ENCODE results near the gene HSFX2.

HSFX2 gene

GRCh38 chrX:149571770-149572169 is 23.3 kb downstream of the HSFX2 start:
- Histone ChIP-seq H3K9me3 (ENCODE audit: insufficient read depth, low read length) (no peaks in the 10 kb centered on the region), H3K27me3 (ENCODE audit: low read depth, low read length) (no peaks in the 10 kb centered on the region), H3K27ac (ENCODE audit: low read length) (no peak overlapping the region), H4K20me1 (ENCODE audit: insufficient read depth, low read length) (no peaks in the 10 kb centered on the region), H3K36me3 (replicated peaks; ENCODE audit: low read depth, low read length) (no peaks in the 10 kb centered on the region), H3K4me3 (ENCODE audit: low read length) (no peak overlapping the region), H3K4me2 (ENCODE audit: low read length) (no peak overlapping the region), H3K4me1 (ENCODE audit: low read length) (peaks cover 8% of the 10 kb centered on the region), H3K9ac (ENCODE audit: low read length) (no peak overlapping the region), H3K79me2 (ENCODE audit: low read length) (no peaks in the 10 kb centered on the region), H2AFZ (ENCODE audit: low read depth, low read length) (no peak overlapping the region)
- no peak for TF ChIP-seq EZH2phosphoT487 (IDR thresholded peaks at IDR 0.05; ENCODE audit: low read depth)
- no peak for TF ChIP-seq CTCF (IDR thresholded peaks at IDR 0.05; ENCODE audit: low read depth, low read length)

- H3K79me2 ChIP-seq (ENCODE audit: low read length) = no peaks in the 10 kb centered on the region
- no peak overlapping the region for H3K4me2 ChIP-seq (ENCODE audit: low read length)
- no peaks in the 10 kb centered on the region for H4K20me1 ChIP-seq (ENCODE audit: insufficient read depth, low read length)
- H3K9me3 ChIP-seq (ENCODE audit: insufficient read depth, low read length) = no peaks in the 10 kb centered on the region
- H3K36me3 ChIP-seq (replicated peaks; ENCODE audit: low read depth, low read length) = no peaks in the 10 kb centered on the region
- H3K4me1 ChIP-seq (ENCODE audit: low read length) = peaks cover 8% of the 10 kb centered on the region
- TF ChIP-seq EZH2phosphoT487 (IDR thresholded peaks at IDR 0.05; ENCODE audit: low read depth) (no peak), CTCF (IDR thresholded peaks at IDR 0.05; ENCODE audit: low read depth, low read length) (no peak)
- no peak overlapping the region for H3K9ac ChIP-seq (ENCODE audit: low read length)
- H3K27me3 ChIP-seq (ENCODE audit: low read depth, low read length) = no peaks in the 10 kb centered on the region
- no peak overlapping the region for H2AFZ ChIP-seq (ENCODE audit: low read depth, low read length)
- H3K4me3 ChIP-seq (ENCODE audit: low read length) = no peak overlapping the region
- H3K27ac ChIP-seq (ENCODE audit: low read length) = no peak overlapping the region
Measured at GRCh38 chrX:149570668-149571067, 24.4 kb downstream of the HSFX2 start.

GRCh38 chrX:149569770-149570169 is 25.3 kb downstream of the HSFX2 start:
- Histone ChIP-seq H3K4me1 (ENCODE audit: low read length) (peaks cover 8% of the 10 kb centered on the region), H3K9ac (ENCODE audit: low read length) (no peak overlapping the region)
- TF ChIP-seq CTCF (IDR thresholded peaks at IDR 0.05; ENCODE audit: low read depth, low read length) (no peak), EZH2phosphoT487 (IDR thresholded peaks at IDR 0.05; ENCODE audit: low read depth) (no peak)

GRCh38 chrX:149568701-149569296 is 26.3 kb downstream of the HSFX2 start:
- TF ChIP-seq EZH2phosphoT487 (IDR thresholded peaks at IDR 0.05; ENCODE audit: low read depth) (no peak), CTCF (IDR thresholded peaks at IDR 0.05; ENCODE audit: low read depth, low read length) (no peak)

More at GRCh38 chrX:149569770-149570169, 25.3 kb downstream of the HSFX2 start:
- Histone ChIP-seq H2AFZ (ENCODE audit: low read depth, low read length) (no peak overlapping the region), H3K79me2 (ENCODE audit: low read length) (no peaks in the 10 kb centered on the region), H3K36me3 (replicated peaks; ENCODE audit: low read depth, low read length) (no peaks in the 10 kb centered on the region), H3K4me3 (ENCODE audit: low read length) (no peak overlapping the region), H3K27ac (ENCODE audit: low read length) (no peak overlapping the region), H4K20me1 (ENCODE audit: insufficient read depth, low read length) (no peaks in the 10 kb centered on the region), H3K9me3 (ENCODE audit: insufficient read depth, low read length) (no peaks in the 10 kb centered on the region), H3K4me2 (ENCODE audit: low read length) (no peak overlapping the region), H3K27me3 (ENCODE audit: low read depth, low read length) (no peaks in the 10 kb centered on the region)

More at GRCh38 chrX:149568701-149569296, 26.3 kb downstream of the HSFX2 start:
- no peaks in the 10 kb centered on the region for H3K79me2 ChIP-seq (ENCODE audit: low read length)
- H3K36me3 ChIP-seq (replicated peaks; ENCODE audit: low read depth, low read length) = no peaks in the 10 kb centered on the region
- H3K27me3 ChIP-seq (ENCODE audit: low read depth, low read length) = no peaks in the 10 kb centered on the region
- no peak overlapping the region for H3K27ac ChIP-seq (ENCODE audit: low read length)
- no peaks in the 10 kb centered on the region for H4K20me1 ChIP-seq (ENCODE audit: insufficient read depth, low read length)
- peaks cover 8% of the 10 kb centered on the region for H3K4me1 ChIP-seq (ENCODE audit: low read length)
- no peak overlapping the region for H3K4me2 ChIP-seq (ENCODE audit: low read length)
- no peaks in the 10 kb centered on the region for H3K9me3 ChIP-seq (ENCODE audit: insufficient read depth, low read length)
- no peak overlapping the region for H2AFZ ChIP-seq (ENCODE audit: low read depth, low read length)
- H3K4me3 ChIP-seq (ENCODE audit: low read length) = no peak overlapping the region
- no peak overlapping the region for H3K9ac ChIP-seq (ENCODE audit: low read length)
